SK-N-SH treated with all-trans-retinoic acid at 6 μM for 48 hours (cell line): ENCODE measurements around the gene TMC8.
A peak's percentile ranks its signal among the peaks of the same experiment; 100 is the strongest.
"Not testable (repeated sequence)": the region's sequence is repeated elsewhere in the genome, so short reads cannot be mapped to it uniquely, and the experiment has no call there.

Experiments
- ATAC-seq: fragments of 200-7000 bp; cut with Tn5 transposase; 3 replicates; pipeline ENCODE4 v1.9.1; 2020; ENCODE audit warnings: mild to moderate bottlenecking, moderate library complexity
- ARNTL ChIP-seq: fragments of 450-650 bp; formaldehyde crosslinking; IDR thresholded peaks from 2 replicates; pipeline ENCODE4 v1.5.0; 2020; ENCODE audit warnings: low read depth, mild to moderate bottlenecking, moderate library complexity, borderline replicate concordance
- BACH2 ChIP-seq: fragments of 250-450 bp; sonication (Bioruptor Pico); IDR thresholded peaks from 2 replicates; pipeline ENCODE4 v1.9.0; 2021; ENCODE audit warnings: mild to moderate bottlenecking, borderline replicate concordance
- CSDC2 ChIP-seq: fragments of 250-450 bp; sonication (Bioruptor Pico); IDR thresholded peaks from 2 replicates; pipeline ENCODE4 v1.5.0; 2020; ENCODE audit warnings: mild to moderate bottlenecking, moderate library complexity
- CSRNP3 ChIP-seq: fragments of 250-450 bp; sonication (Bioruptor Pico); IDR thresholded peaks from 2 replicates; pipeline ENCODE4 v1.5.1; 2021; ENCODE audit warnings: mild to moderate bottlenecking, moderate library complexity
- GLIS3 ChIP-seq: fragments of 250-450 bp; sonication (Bioruptor Pico); IDR thresholded peaks from 2 replicates; pipeline ENCODE4 v1.5.0; 2020; ENCODE audit warnings: mild to moderate bottlenecking, moderate library complexity
- ISL1 ChIP-seq: fragments of 250-450 bp; sonication (Bioruptor Pico); IDR thresholded peaks from 2 replicates; pipeline ENCODE4 v2.1.2; 2022; ENCODE audit warnings: mild to moderate bottlenecking, moderate library complexity
- OSR1 ChIP-seq: fragments of 250-450 bp; sonication (Bioruptor Pico); IDR thresholded peaks from 2 replicates; pipeline ENCODE4 v1.8.0; 2022; ENCODE audit warnings: moderate library complexity, mild to moderate bottlenecking, inconsistent platforms
- PATZ1 ChIP-seq: fragments of 250-450 bp; sonication (Bioruptor Pico); IDR thresholded peaks from 2 replicates; pipeline ENCODE4 v1.8.0; 2020; ENCODE audit warnings: mild to moderate bottlenecking, moderate library complexity, borderline replicate concordance
- POU6F1 ChIP-seq: fragments of 250-450 bp; sonication (Bioruptor Pico); IDR thresholded peaks from 2 replicates; pipeline ENCODE4 v1.8.0; 2021; ENCODE audit warnings: low read depth, mild to moderate bottlenecking, moderate library complexity, borderline replicate concordance
- PPARA ChIP-seq: fragments of 250-450 bp; sonication (Bioruptor Pico); IDR thresholded peaks from 2 replicates; pipeline ENCODE4 v1.5.0; 2020; ENCODE audit warnings: mild to moderate bottlenecking, borderline replicate concordance
- RARB ChIP-seq: fragments of 250-450 bp; sonication (Bioruptor Pico); IDR thresholded peaks from 2 replicates; pipeline ENCODE4 v1.8.0; 2021; ENCODE audit warnings: mild to moderate bottlenecking, moderate library complexity
- SNAI2 ChIP-seq: fragments of 250-450 bp; sonication (Bioruptor Pico); IDR thresholded peaks from 2 replicates; pipeline ENCODE4 v1.5.0; 2020; ENCODE audit warnings: mild to moderate bottlenecking, moderate library complexity
- TCF4 ChIP-seq: fragments of 250-450 bp; sonication (Bioruptor Pico); IDR thresholded peaks from 2 replicates; pipeline ENCODE4 v1.8.0; 2021; ENCODE audit warnings: mild to moderate bottlenecking, moderate library complexity, borderline replicate concordance
- TOX ChIP-seq: fragments of 250-450 bp; sonication (Bioruptor Pico); IDR thresholded peaks from 2 replicates; pipeline ENCODE4 v1.8.0; 2021; ENCODE audit warnings: mild to moderate bottlenecking, moderate library complexity, borderline replicate concordance
- ZFP3 ChIP-seq: fragments of 250-450 bp; sonication (Bioruptor Pico); IDR thresholded peaks from 2 replicates; pipeline ENCODE4 v1.5.0; 2020; ENCODE audit warnings: mild to moderate bottlenecking, moderate library complexity
- ZFP30 ChIP-seq: fragments of 450-650 bp; formaldehyde crosslinking; IDR thresholded peaks from 2 replicates; pipeline ENCODE4 v1.5.0; 2022; ENCODE audit warnings: mild to moderate bottlenecking, moderate library complexity
- ZNF565 ChIP-seq: fragments of 450-650 bp; formaldehyde crosslinking; conservative IDR thresholded peaks from 2 replicates; pipeline ENCODE4 v1.5.0; 2020; ENCODE audit warnings: low read depth, mild to moderate bottlenecking, moderate library complexity
- ZNF70 ChIP-seq: fragments of 450-650 bp; formaldehyde crosslinking; IDR thresholded peaks from 2 replicates; pipeline ENCODE4 v1.5.0; 2020; ENCODE audit warnings: mild to moderate bottlenecking, moderate library complexity
- ZNF8 ChIP-seq: fragments of 450-650 bp; formaldehyde crosslinking; IDR thresholded peaks from 2 replicates; pipeline ENCODE4 v1.5.0; 2020; ENCODE audit warnings: mild to moderate bottlenecking, moderate library complexity
- TF ChIP-seq, protein P1 (sequence below): fragments of 250-450 bp; sonication (Bioruptor Pico); IDR thresholded peaks from 2 replicates; pipeline ENCODE4 v1.5.0; 2020; ENCODE audit warnings: mild to moderate bottlenecking, moderate library complexity
- TF ChIP-seq, protein P2 (sequence below): fragments of 250-450 bp; sonication (Bioruptor Pico); IDR thresholded peaks from 2 replicates; pipeline ENCODE4 v1.5.1; 2020; ENCODE audit warnings: low read depth, mild to moderate bottlenecking, moderate library complexity

TMC8 gene

DNA sequence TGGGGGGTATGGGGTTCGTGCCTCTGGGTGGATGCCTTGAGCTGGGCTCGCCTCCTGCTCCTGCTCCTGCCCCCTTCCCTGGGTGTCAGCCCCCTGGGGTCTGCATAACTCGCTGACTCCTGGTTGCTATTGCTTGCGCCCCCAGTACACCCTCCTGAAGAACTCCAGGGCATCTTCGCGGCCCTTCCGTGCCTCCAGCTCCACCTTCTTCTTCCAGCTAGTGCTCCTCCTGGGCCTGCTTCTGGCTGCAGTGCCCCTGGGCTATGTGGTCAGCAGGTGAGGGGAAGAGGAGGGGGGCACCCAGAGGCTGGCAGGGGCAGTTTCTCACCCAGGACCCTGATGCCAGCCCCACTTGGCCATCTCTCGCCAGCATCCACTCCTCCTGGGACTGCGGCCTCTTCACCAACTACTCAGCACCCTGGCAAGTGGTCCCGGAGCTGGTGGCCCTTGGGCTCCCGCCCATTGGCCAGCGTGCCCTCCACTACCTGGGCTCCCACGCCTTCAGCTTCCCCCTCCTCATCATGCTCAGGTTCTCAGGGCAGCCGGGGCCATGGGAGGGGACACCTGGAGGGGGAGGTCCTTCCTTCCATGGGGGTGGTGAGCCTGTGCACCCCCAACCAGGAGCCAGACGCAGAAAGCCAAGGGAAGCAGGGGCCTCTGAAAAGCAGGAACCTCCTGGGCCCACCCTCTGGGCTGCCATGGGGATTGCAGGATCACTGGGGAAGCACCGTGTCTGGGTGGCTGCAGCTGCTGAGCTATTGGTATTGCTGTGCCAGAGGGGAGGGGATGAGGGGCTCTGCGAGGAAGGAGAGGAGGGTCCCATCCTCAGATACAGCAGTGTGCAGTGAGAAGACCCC, 7.9 kb downstream of the TMC8 start:
- ATAC-seq: no peak
- no peak for TF ChIP-seq ZNF8 (CRISPR knock-in tag)
- TF ChIP-seq ZFP3 (CRISPR knock-in tag): no peak
- no peak for TF ChIP-seq SNAI2
- no peak for TF ChIP-seq PATZ1 (CRISPR knock-in tag)
- no peak for TF ChIP-seq CSDC2 (CRISPR knock-in tag)
- no peak for TF ChIP-seq BACH2 (CRISPR knock-in tag)
- TF ChIP-seq RARB (CRISPR knock-in tag): no peak
- no peak for TF ChIP-seq TOX (CRISPR knock-in tag)
- no peak for TF ChIP-seq ISL1
- TF ChIP-seq ZNF565 (CRISPR knock-in tag): no peak
- no peak for TF ChIP-seq PPARA (CRISPR knock-in tag)

GRCh38 chr17:78139861-78140168, 9.2 kb downstream of the TMC8 start:
- ATAC-seq: not testable (repeated sequence)

- no peak for TF ChIP-seq SNAI2
- no peak for TF ChIP-seq ZFP3 (CRISPR knock-in tag)
- TF ChIP-seq TCF4 (CRISPR knock-in tag): no peak
- TF ChIP-seq ZNF70: no peak
- TF ChIP-seq CSRNP3 (CRISPR knock-in tag): no peak
- TF ChIP-seq ISL1: no peak
- no peak for TF ChIP-seq CSDC2 (CRISPR knock-in tag)
- TF ChIP-seq, protein P1, sequence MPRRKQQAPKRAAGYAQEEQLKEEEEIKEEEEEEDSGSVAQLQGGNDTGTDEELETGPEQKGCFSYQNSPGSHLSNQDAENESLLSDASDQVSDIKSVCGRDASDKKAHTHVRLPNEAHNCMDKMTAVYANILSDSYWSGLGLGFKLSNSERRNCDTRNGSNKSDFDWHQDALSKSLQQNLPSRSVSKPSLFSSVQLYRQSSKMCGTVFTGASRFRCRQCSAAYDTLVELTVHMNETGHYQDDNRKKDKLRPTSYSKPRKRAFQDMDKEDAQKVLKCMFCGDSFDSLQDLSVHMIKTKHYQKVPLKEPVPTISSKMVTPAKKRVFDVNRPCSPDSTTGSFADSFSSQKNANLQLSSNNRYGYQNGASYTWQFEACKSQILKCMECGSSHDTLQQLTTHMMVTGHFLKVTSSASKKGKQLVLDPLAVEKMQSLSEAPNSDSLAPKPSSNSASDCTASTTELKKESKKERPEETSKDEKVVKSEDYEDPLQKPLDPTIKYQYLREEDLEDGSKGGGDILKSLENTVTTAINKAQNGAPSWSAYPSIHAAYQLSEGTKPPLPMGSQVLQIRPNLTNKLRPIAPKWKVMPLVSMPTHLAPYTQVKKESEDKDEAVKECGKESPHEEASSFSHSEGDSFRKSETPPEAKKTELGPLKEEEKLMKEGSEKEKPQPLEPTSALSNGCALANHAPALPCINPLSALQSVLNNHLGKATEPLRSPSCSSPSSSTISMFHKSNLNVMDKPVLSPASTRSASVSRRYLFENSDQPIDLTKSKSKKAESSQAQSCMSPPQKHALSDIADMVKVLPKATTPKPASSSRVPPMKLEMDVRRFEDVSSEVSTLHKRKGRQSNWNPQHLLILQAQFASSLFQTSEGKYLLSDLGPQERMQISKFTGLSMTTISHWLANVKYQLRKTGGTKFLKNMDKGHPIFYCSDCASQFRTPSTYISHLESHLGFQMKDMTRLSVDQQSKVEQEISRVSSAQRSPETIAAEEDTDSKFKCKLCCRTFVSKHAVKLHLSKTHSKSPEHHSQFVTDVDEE (CRISPR knock-in tag): no peak
- no peak for TF ChIP-seq BACH2 (CRISPR knock-in tag)
- TF ChIP-seq PPARA (CRISPR knock-in tag): no peak
- no peak for TF ChIP-seq GLIS3 (CRISPR knock-in tag)
- TF ChIP-seq PATZ1 (CRISPR knock-in tag): no peak
- TF ChIP-seq ARNTL (CRISPR knock-in tag): no peak
- TF ChIP-seq OSR1 (CRISPR knock-in tag): no peak
- TF ChIP-seq, protein P2, sequence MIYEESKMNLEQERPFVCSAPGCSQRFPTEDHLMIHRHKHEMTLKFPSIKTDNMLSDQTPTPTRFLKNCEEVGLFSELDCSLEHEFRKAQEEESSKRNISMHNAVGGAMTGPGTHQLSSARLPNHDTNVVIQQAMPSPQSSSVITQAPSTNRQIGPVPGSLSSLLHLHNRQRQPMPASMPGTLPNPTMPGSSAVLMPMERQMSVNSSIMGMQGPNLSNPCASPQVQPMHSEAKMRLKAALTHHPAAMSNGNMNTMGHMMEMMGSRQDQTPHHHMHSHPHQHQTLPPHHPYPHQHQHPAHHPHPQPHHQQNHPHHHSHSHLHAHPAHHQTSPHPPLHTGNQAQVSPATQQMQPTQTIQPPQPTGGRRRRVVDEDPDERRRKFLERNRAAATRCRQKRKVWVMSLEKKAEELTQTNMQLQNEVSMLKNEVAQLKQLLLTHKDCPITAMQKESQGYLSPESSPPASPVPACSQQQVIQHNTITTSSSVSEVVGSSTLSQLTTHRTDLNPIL (CRISPR knock-in tag): no peak
- no peak for TF ChIP-seq POU6F1
- no peak for TF ChIP-seq ZNF8 (CRISPR knock-in tag)
- TF ChIP-seq ZFP30 (CRISPR knock-in tag): no peak
- peak; percentile 71 for ATAC-seq
These were observed 9.8 kb downstream of the TMC8 start for GRCh38 chr17:78140169-78141051.
